ENCODE data around the gene TRMT5.

DNA sequence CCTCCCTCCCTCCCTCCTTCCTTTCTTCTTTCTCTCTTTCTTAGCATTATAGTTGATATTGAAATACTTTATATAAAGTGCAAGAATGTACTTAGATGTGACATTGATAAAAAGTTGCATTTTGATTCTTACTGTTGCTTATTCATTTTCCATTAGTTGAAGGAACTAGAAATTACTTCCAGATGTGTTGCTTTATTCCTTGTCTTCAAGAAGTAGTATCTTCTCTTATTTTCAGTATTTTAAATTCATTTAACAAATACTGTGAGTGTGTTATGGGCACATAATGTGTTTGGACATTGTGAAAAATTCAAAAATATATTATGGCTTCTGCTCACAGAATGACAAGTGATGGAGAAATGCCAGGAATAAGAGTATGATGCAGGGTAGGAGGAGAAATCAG is 45.6 kb downstream of the TRMT5 start:
- TF ChIP-seq RARB (CRISPR knock-in tag; IDR thresholded peaks at IDR 0.05) (no peak), ARNTL (CRISPR knock-in tag; IDR thresholded peaks at IDR 0.05; ENCODE audit: borderline replicate concordance, low read depth) (no peak), BACH2 (CRISPR knock-in tag; IDR thresholded peaks at IDR 0.05; ENCODE audit: borderline replicate concordance) (no peak), ZNF8 (CRISPR knock-in tag; IDR thresholded peaks at IDR 0.05) (no peak), OSR1 (CRISPR knock-in tag; IDR thresholded peaks at IDR 0.05) (no peak), ZC3H10 (CRISPR knock-in tag; IDR thresholded peaks at IDR 0.05) (no peak), ESRRG (CRISPR knock-in tag; IDR thresholded peaks at IDR 0.05) (no peak), PPARA (CRISPR knock-in tag; IDR thresholded peaks at IDR 0.05; ENCODE audit: borderline replicate concordance) (no peak), TCF4 (CRISPR knock-in tag; IDR thresholded peaks at IDR 0.05; ENCODE audit: borderline replicate concordance) (no peak), ZFP3 (CRISPR knock-in tag; IDR thresholded peaks at IDR 0.05) (no peak)
- TF ChIP-seq, protein P1, sequence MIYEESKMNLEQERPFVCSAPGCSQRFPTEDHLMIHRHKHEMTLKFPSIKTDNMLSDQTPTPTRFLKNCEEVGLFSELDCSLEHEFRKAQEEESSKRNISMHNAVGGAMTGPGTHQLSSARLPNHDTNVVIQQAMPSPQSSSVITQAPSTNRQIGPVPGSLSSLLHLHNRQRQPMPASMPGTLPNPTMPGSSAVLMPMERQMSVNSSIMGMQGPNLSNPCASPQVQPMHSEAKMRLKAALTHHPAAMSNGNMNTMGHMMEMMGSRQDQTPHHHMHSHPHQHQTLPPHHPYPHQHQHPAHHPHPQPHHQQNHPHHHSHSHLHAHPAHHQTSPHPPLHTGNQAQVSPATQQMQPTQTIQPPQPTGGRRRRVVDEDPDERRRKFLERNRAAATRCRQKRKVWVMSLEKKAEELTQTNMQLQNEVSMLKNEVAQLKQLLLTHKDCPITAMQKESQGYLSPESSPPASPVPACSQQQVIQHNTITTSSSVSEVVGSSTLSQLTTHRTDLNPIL (CRISPR knock-in tag; IDR thresholded peaks at IDR 0.05; ENCODE audit: low read depth) = no peak
- TF ChIP-seq, protein P2, sequence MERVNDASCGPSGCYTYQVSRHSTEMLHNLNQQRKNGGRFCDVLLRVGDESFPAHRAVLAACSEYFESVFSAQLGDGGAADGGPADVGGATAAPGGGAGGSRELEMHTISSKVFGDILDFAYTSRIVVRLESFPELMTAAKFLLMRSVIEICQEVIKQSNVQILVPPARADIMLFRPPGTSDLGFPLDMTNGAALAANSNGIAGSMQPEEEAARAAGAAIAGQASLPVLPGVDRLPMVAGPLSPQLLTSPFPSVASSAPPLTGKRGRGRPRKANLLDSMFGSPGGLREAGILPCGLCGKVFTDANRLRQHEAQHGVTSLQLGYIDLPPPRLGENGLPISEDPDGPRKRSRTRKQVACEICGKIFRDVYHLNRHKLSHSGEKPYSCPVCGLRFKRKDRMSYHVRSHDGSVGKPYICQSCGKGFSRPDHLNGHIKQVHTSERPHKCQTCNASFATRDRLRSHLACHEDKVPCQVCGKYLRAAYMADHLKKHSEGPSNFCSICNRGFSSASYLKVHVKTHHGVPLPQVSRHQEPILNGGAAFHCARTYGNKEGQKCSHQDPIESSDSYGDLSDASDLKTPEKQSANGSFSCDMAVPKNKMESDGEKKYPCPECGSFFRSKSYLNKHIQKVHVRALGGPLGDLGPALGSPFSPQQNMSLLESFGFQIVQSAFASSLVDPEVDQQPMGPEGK (CRISPR knock-in tag; IDR thresholded peaks at IDR 0.05; ENCODE audit: borderline replicate concordance) = no peak
- TF ChIP-seq, protein P3, sequence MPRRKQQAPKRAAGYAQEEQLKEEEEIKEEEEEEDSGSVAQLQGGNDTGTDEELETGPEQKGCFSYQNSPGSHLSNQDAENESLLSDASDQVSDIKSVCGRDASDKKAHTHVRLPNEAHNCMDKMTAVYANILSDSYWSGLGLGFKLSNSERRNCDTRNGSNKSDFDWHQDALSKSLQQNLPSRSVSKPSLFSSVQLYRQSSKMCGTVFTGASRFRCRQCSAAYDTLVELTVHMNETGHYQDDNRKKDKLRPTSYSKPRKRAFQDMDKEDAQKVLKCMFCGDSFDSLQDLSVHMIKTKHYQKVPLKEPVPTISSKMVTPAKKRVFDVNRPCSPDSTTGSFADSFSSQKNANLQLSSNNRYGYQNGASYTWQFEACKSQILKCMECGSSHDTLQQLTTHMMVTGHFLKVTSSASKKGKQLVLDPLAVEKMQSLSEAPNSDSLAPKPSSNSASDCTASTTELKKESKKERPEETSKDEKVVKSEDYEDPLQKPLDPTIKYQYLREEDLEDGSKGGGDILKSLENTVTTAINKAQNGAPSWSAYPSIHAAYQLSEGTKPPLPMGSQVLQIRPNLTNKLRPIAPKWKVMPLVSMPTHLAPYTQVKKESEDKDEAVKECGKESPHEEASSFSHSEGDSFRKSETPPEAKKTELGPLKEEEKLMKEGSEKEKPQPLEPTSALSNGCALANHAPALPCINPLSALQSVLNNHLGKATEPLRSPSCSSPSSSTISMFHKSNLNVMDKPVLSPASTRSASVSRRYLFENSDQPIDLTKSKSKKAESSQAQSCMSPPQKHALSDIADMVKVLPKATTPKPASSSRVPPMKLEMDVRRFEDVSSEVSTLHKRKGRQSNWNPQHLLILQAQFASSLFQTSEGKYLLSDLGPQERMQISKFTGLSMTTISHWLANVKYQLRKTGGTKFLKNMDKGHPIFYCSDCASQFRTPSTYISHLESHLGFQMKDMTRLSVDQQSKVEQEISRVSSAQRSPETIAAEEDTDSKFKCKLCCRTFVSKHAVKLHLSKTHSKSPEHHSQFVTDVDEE (CRISPR knock-in tag; IDR thresholded peaks at IDR 0.05) = no peak
- TF ChIP-seq, protein P4, sequence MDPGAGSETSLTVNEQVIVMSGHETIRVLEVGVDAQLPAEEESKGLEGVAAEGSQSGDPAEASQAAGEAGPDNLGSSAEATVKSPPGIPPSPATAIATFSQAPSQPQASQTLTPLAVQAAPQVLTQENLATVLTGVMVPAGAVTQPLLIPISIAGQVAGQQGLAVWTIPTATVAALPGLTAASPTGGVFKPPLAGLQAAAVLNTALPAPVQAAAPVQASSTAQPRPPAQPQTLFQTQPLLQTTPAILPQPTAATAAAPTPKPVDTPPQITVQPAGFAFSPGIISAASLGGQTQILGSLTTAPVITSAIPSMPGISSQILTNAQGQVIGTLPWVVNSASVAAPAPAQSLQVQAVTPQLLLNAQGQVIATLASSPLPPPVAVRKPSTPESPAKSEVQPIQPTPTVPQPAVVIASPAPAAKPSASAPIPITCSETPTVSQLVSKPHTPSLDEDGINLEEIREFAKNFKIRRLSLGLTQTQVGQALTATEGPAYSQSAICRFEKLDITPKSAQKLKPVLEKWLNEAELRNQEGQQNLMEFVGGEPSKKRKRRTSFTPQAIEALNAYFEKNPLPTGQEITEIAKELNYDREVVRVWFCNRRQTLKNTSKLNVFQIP (CRISPR knock-in tag; IDR thresholded peaks at IDR 0.05; ENCODE audit: borderline replicate concordance, low read depth) = no peak
